HG02938 (cell line): Measurements from ENCODE around the gene SLC25A21.
"Not testable (repeated sequence)": the region's sequence is repeated elsewhere in the genome, so short reads cannot be mapped to it uniquely, and the experiment has no call there.

Experiments
- ATAC-seq: cut with Tn5 transposase; IDR thresholded peaks from one replicate; pipeline ENCODE4 v1.9.1; 2021; ENCODE audit warnings: mild to moderate bottlenecking, moderate library complexity; ENCODE audit not compliant: unreplicated experiment

Gene SLC25A21

GRCh38 chr14:36996857-36997590, 175.4 kb downstream of the SLC25A21 start:
- no peak for ATAC-seq

GRCh38 chr14:36996133-36996856, 176.1 kb downstream of the SLC25A21 start:
- no peak for ATAC-seq

GRCh38 chr14:36989806-36990205, 182.6 kb downstream of the SLC25A21 start:
- no peak for ATAC-seq

- ATAC-seq = no peak
Measured at GRCh38 chr14:36988989-36989388, 183.4 kb downstream of the SLC25A21 start.

- no peak for ATAC-seq
Measured at GRCh38 chr14:36988568-36988967, 183.8 kb downstream of the SLC25A21 start.

- no peak for ATAC-seq
Measured at GRCh38 chr14:36986407-36986806, 186.0 kb downstream of the SLC25A21 start.

- ATAC-seq = no peak
Measured at GRCh38 chr14:36981832-36982529, 190.4 kb downstream of the SLC25A21 start.

GRCh38 chr14:36980413-36980812, 192.0 kb downstream of the SLC25A21 start:
- not testable (repeated sequence) for ATAC-seq

GRCh38 chr14:36979863-36980262, 192.5 kb downstream of the SLC25A21 start:
- no peak for ATAC-seq

GRCh38 chr14:36976571-36977023, 195.8 kb downstream of the SLC25A21 start:
- no peak for ATAC-seq

GRCh38 chr14:36975834-36976233, 196.6 kb downstream of the SLC25A21 start:
- ATAC-seq = no peak

- no peak for ATAC-seq
Measured at GRCh38 chr14:36974985-36975384, 197.4 kb downstream of the SLC25A21 start.

- no peak for ATAC-seq
Measured at GRCh38 chr14:36973806-36974442, 198.5 kb downstream of the SLC25A21 start.

GRCh38 chr14:36971263-36971855, 201.0 kb downstream of the SLC25A21 start:
- no peak for ATAC-seq

GRCh38 chr14:36967892-36968555, 204.4 kb downstream of the SLC25A21 start:
- ATAC-seq = no peak

GRCh38 chr14:36955967-36956366, 216.4 kb downstream of the SLC25A21 start:
- ATAC-seq = no peak

- no peak for ATAC-seq
Measured at GRCh38 chr14:36955376-36955775, 217.0 kb downstream of the SLC25A21 start.

- no peak for ATAC-seq
Measured at GRCh38 chr14:36952689-36953088, 219.7 kb downstream of the SLC25A21 start.

- ATAC-seq = no peak
Measured at GRCh38 chr14:36951380-36951911, 221.0 kb downstream of the SLC25A21 start.

- ATAC-seq = no peak
Measured at GRCh38 chr14:36950812-36951211, 221.6 kb downstream of the SLC25A21 start.
